ENCODE results near the gene AAMDC.
"Not testable (repeated sequence)": the region's sequence is repeated elsewhere in the genome, so short reads cannot be mapped to it uniquely, and the experiment has no call there.

AAMDC gene

DNA sequence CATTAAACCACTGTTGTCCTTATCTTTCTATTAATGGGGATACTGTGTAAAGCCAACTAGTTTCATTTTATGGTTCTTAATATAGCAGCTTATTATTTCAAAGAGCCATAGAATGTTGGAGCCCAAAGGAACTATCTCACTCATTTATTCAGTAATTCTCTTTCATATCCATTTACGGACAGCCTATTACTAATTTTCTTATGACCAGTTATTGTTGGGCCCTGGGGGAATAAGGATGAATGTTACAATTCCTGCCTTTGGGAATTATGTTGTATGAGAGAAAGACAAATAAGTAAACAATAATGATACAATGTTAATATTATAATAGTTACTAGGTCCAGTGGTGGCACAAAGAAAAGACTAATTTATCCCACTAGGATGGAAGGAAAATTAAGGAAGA, 52.4 kb downstream of the AAMDC start:
- FAIRE-seq = no peak
- TF ChIP-seq POLR2AphosphoS5 (IDR thresholded peaks at IDR 0.05; ENCODE audit: low read depth, low read length) (no peak), POLR2A (IDR thresholded peaks at IDR 0.05; ENCODE audit: low read depth, low read length) (no peak), TAF1 (IDR thresholded peaks at IDR 0.05; ENCODE audit: borderline replicate concordance, low read depth, low read length) (no peak)
- no peak for DNase-seq (ENCODE audit: insufficient read length)

DNA sequence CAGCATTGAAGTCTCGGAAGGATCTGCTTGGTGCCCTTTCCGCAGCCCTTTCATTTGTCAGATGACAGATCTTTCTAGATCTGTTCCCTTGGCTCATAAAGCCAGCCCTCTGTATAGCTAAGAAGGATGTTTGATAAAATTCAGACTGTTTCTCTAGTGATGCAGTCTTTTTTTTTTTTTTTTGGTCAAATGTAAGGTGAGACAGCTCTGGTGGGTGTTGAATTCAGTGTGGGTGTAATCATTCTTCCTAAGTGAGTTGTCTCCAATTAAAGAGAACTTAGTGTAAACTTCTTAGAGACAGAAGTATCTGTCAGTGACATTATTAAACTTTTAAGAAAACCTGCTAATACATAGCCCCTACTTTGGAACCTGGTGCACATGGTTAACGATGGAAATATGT, 53.3 kb downstream of the AAMDC start:
- TF ChIP-seq POLR2AphosphoS5 (IDR thresholded peaks at IDR 0.05; ENCODE audit: low read depth, low read length) = no peak
- no peak for TF ChIP-seq TAF1 (IDR thresholded peaks at IDR 0.05; ENCODE audit: borderline replicate concordance, low read depth, low read length)
- DNase-seq (ENCODE audit: insufficient read length) (no peak), FAIRE-seq (peak; percentile 48)

DNA sequence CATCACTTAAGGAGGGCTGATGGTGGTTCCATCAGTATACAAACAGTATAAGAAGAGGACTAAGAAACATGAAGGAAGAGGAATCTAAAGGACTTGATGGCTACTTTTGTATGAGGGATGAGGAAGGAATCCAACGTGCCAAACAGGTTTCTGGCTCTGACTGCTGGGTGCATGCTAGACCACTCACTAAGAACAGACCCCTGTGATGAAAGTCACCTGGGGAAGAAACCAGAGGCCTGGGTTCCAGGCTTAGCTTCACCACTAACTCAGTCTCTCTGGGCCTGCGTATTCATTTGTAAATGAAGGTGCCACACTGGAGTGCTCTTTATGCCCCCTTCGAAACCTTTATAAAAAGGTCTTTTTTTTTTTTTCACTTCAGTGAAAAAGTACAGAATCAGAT, 55.1 kb downstream of the AAMDC start:
- no peak for DNase-seq (ENCODE audit: insufficient read length)
- TF ChIP-seq TAF1 (IDR thresholded peaks at IDR 0.05; ENCODE audit: borderline replicate concordance, low read depth, low read length) (no peak), POLR2AphosphoS5 (IDR thresholded peaks at IDR 0.05; ENCODE audit: low read depth, low read length) (no peak), POLR2A (IDR thresholded peaks at IDR 0.05; ENCODE audit: low read depth, low read length) (no peak)
- no peak for FAIRE-seq

DNA sequence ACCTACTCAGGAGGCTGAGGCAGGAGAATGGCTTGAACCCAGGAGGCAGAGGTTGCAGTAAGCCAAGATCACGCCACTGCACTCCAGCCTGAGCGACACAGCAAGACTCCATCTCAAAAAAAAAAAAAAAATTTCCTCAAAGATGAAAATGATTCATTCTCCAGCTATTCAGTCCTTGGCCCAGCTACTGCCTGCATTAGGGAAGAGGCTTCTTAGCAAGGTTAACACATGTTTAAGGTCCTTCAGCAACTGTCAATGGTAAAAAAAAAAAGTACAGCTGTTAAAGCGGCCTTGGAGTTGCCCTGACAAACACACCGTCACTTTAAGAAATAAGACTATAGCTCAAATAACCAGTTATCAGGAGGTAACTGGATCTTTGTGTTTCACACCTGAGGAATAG, 57.3 kb downstream of the AAMDC start:
- DNase-seq (ENCODE audit: insufficient read length); FAIRE-seq: not testable (repeated sequence)

DNA sequence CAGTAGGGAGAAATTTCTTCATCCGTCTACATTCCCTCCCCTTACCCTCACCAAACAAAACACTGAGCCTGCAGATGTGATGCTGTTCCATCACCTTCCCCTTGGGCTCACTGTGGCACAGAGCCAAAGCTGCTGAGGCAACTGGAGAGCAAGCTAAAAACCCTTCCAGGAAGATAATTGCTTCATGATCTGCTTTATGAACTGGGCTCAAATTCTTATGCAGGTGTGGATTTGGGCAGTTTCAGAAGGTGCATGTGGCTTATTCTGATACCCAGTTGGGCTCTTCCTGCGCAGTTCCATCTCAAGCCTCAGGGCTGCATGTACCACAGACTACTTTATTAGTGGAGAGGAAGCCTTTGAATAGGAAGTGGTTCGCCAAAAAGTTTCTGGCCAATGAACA, 58.3 kb downstream of the AAMDC start:
- DNase-seq (ENCODE audit: insufficient read length) (peak; percentile 14), FAIRE-seq (no peak)
- TF ChIP-seq POLR2A (IDR thresholded peaks at IDR 0.05; ENCODE audit: low read depth, low read length) (no peak), POLR2AphosphoS5 (IDR thresholded peaks at IDR 0.05; ENCODE audit: low read depth, low read length) (no peak), TAF1 (IDR thresholded peaks at IDR 0.05; ENCODE audit: borderline replicate concordance, low read depth, low read length) (no peak)

DNA sequence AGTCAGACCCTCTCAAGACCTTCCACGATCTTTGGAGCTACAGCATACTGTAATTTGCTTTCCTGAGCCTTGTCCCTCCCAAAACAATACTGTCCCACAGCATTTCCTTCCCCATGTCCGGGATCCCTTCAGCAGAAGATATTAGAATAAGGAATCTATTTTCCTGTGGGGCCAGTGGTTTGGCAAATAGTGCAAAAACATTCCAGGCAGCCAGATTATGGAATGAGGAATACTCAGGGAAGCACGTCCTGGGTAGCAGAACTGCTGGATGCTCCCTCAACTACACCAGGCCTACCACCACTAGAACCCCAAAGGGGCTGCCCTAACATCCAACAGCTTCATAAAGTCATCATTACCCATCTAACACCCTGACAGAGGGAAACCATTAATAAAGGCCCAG, 61.5 kb downstream of the AAMDC start:
- no peak for TF ChIP-seq POLR2AphosphoS5 (IDR thresholded peaks at IDR 0.05; ENCODE audit: low read depth, low read length)
- no peak for TF ChIP-seq POLR2A (IDR thresholded peaks at IDR 0.05; ENCODE audit: low read depth, low read length)
- TF ChIP-seq TAF1 (IDR thresholded peaks at IDR 0.05; ENCODE audit: borderline replicate concordance, low read depth, low read length) = no peak
- DNase-seq (ENCODE audit: insufficient read length) = no peak
- FAIRE-seq = no peak

DNA sequence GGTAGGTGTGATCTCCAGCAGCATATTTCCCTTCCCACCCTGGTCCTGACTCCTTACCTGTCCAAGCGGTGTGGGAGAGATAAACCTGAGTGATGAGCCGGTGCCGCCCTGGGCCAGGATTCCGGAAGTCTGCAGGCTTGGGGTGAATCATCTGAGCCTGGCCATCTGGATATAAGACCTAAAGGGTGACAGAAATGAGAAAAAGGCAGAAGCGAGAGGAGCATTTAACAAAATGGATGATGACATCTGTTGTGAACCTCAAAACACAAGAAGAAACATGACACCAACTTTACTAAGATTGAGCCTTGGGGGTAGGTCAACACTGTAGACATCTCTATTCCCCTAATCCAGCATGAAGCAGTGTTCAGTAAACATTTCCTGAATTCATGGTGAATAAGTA, 62.8 kb downstream of the AAMDC start:
- DNase-seq (ENCODE audit: insufficient read length) = no peak
- FAIRE-seq = no peak
- TF ChIP-seq POLR2AphosphoS5 (IDR thresholded peaks at IDR 0.05; ENCODE audit: low read depth, low read length) (no peak), TAF1 (IDR thresholded peaks at IDR 0.05; ENCODE audit: borderline replicate concordance, low read depth, low read length) (no peak), POLR2A (IDR thresholded peaks at IDR 0.05; ENCODE audit: low read depth, low read length) (no peak)

DNA sequence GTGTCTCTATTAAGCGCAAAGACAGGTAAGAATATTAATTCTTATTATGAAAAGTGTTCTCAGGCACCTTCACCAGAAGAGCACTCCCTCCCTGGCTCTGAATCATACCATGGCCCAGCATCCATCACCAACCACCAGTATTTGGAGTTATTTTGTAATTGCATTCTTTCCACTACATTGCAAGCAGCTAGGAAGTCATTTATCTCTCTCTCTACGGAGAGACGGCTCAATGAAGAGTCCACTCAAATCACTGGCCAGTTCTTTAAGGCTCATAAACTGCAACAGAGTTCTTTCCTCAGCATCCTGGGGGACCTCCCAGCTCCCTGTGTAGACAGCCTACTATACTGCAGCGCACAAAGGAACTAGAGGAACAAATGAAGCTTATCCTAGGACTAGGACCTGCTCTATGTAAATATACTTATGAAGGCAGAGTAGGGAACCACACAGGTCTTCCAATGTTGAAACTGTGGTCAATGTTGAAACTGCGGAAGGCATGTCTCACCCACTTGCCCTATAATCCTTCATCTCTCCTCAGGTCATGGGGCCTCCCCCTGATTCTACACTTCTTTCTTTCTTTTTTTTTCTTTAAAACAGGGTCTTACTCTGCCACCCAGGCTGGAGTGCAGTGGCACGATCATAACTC, 63.4 kb downstream of the AAMDC start:
- FAIRE-seq (no peak), DNase-seq (ENCODE audit: insufficient read length) (no peak)
- TF ChIP-seq POLR2AphosphoS5 (IDR thresholded peaks at IDR 0.05; ENCODE audit: low read depth, low read length) (no peak), TAF1 (IDR thresholded peaks at IDR 0.05; ENCODE audit: borderline replicate concordance, low read depth, low read length) (no peak), POLR2A (IDR thresholded peaks at IDR 0.05; ENCODE audit: low read depth, low read length) (no peak)

DNA sequence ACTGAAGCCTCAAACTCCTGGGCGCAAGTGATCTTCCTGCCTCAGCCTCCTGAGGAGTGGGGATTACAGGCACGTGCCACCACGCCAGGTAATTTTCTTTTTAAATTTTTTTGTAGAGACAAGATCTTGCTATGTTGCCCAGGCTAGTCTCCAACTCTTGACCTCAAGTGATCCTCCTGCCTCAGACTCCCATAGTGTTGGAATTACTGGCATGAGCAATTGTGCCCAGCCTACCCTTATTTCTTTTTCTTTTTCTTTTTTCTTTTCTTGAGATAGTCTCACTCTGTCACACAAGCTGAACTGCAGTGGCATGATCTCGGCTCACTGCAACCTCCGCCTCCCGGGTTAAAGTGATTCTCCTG, 63.9 kb downstream of the AAMDC start:
- TF ChIP-seq TAF1 (IDR thresholded peaks at IDR 0.05; ENCODE audit: borderline replicate concordance, low read depth, low read length) (no peak), POLR2AphosphoS5 (IDR thresholded peaks at IDR 0.05; ENCODE audit: low read depth, low read length) (no peak), POLR2A (IDR thresholded peaks at IDR 0.05; ENCODE audit: low read depth, low read length) (no peak)
- FAIRE-seq = no peak
- no peak for DNase-seq (ENCODE audit: insufficient read length)

DNA sequence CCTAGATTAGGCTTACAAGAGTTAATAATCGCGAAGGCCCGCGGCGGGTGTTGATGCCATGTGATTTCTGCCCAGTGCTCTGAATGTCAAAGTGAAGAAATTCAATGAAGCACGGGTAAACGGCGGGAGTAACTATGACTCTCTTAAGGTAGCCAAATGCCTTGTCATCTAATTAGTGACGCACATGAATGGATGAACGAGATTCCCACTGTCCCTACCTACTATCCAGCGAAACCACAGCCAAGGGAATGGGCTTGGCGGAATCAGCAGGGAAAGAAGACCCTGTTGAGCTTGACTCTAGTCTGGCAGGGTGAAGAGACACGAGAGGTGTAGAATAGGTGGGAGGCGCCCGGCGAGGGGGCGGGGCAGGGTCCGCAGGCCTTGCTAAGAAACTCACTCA, 65.5 kb downstream of the AAMDC start:
- DNase-seq (ENCODE audit: insufficient read length) = no peak
- TF ChIP-seq POLR2A (IDR thresholded peaks at IDR 0.05; ENCODE audit: low read depth, low read length) (no peak), POLR2AphosphoS5 (IDR thresholded peaks at IDR 0.05; ENCODE audit: low read depth, low read length) (no peak), TAF1 (IDR thresholded peaks at IDR 0.05; ENCODE audit: borderline replicate concordance, low read depth, low read length) (no peak)
- FAIRE-seq = no peak

DNA sequence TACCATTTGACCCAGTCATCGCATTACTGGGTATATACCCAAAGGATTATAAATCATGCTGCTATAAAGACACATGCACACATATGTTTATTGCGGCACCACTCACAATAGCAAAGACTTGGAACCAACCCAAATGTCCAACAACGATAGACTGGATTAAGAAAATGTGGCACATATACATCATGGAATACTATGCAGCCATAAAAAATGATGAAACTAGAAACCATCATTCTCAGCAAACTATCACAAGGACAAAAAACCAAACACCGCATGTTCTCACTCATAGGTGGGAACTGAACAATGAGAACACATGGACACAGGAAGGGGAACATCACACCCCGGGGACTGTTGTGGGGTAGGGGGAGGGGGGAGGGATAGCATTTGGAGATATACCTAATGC, 68.1 kb downstream of the AAMDC start:
- not testable (repeated sequence) for FAIRE-seq; DNase-seq (ENCODE audit: insufficient read length)

DNA sequence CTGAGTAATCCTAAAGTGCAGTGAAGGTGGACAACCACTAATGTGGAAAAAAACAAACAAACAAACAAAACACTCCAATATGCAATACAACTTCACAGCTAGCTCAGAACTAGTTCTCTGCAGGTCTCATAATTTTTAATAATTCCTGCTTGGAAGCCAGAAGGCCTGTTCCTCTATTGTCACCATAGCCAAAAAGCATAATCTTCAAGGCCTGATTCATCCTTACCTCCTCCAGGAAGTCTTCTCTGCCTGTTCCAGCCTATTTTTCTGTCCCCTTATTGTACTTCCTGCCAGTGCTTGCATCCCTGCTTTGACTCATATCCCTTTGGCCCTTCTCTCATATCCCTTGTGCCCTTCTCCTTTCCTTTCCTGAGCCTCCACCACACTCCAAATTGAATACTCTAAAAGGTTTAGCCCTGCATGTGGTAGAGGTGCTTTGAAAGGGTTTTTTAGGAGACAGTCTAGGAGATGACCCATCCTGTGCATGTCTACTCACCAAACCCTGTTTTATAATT, 69.2 kb downstream of the AAMDC start:
- not testable (repeated sequence) for DNase-seq (ENCODE audit: insufficient read length); FAIRE-seq

DNA sequence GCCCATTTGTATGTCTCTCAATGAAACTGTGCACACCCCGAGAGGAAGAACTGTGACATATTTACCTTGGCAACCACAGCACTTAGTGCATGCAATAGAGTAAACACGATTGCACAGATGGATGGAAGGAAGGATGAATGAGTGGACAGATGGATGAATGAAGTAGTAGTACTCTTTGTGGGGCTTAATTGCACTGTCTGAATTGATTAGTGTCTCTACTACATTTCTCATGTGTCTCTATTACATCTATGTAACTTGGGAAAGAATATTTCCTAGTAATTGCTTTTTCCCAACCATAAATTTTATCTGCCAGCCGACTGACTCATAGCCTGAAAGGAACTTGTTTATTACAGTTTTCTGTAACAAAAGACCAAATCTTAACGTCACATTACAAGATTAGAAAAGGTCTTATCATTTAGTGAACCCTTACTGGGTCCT, 69.7 kb downstream of the AAMDC start:
- not testable (repeated sequence) for DNase-seq (ENCODE audit: insufficient read length); FAIRE-seq

DNA sequence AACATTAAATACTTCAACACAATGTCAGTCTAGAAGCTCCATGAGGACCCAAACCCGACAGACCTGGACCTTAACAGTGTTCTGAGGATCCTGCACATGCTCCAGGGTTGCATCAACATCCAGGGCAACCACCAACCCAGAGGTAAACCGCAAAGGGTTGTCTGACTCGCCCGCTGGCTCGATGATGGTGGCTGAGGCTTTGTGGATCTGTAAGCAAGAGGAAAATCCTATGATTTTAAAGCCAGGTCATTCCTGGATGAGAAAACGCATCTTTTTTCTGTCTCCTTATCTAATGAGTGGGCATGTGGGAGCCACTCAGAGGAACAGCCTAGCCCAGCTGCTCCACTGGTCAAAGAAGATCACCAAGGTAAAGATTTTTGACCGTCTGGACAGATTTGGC, 70.3 kb downstream of the AAMDC start:
- DNase-seq (ENCODE audit: insufficient read length); FAIRE-seq: not testable (repeated sequence)

DNA sequence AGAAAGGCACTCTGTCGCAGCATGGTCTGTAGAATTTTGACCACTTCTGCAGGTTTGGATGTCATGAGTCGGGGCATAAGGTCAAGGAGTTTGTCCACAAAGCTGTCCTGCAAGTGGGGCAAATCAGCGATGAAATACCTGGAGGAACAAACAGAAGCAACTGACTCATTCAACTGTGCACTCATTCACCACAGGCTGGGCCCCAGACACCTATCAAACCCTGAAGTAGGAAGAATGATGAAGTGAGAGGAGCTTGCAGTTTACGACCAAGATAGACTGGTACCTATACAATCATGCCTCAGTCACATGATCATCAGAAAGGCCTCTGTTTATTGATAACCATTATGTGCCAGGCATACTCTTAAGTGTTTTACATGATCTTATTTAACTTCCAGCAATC, 70.8 kb downstream of the AAMDC start:
- DNase-seq (ENCODE audit: insufficient read length); FAIRE-seq: not testable (repeated sequence)

DNA sequence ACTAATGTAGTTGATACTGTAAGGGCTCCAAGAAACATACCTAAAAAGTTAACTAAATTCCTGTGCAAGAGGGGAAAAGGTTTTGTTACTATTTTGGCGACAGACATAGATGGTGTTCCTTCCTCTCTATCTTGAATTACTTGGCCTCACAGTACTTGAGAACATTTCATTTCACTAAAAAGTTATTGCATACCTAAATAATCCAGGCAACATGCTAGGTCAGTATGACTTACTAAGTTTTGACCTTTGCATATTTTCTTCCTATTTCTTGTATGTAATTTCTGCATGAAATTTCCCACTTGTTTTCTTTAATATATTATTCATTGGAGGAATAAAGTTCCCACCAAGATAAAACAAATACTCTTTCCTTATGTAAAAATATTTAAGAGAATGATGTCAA, 74.0 kb downstream of the AAMDC start:
- not testable (repeated sequence) for DNase-seq (ENCODE audit: insufficient read length); FAIRE-seq

Measured in GM12892 (cell line).